ENCODE data around the gene PWWP2A.

Gene PWWP2A

DNA sequence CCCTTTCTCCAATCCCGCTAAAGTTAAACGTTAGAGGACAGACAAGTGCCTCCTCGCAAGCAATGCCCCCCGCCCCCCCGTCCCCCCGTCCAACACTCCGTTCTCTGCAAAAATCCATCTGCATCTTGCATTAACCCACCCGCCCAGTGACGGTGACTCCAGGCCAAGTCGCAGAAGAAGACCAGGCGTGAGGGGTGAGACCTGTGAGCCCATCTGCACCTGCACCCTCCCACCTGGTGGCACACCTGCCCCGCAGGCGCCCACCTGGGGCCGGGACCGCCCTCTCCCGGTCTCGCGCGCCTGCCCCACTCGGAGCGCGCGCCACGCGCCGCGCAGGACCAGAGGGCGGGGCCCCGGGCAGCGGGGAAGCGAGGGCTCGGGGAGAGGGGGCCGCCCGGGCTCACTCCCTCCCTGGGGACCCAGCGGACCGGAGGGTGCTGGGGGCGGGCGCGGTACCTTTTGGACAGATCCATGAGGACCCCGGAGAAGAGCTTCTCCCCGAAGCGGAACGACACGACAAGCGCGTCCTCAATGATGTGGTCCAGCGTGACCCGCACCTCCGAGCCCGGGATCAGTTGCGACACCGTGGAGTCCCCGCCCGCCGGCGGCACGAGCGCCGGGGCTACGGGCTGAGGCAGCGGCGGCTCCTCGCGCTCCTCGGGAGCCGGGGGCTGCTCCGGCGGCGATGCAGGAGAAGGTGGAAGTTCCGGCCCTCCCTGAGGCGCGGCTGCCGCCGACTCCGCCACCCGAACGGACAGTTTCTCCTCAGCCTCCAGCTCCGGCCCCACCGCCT is 705 bp downstream of the PWWP2A start:
- no peaks in the 10 kb centered on the region for H3K27me3 ChIP-seq (ENCODE audit: insufficient read depth, low read depth, severe bottlenecking)
- H3K4me3 ChIP-seq (ENCODE audit: low read depth, low read length) = peak overlapping the region; percentile 93
- no peaks in the 10 kb centered on the region for H3K9me3 ChIP-seq (ENCODE audit: severe bottlenecking)
- peak overlapping the region; percentile 91 for H3K27ac ChIP-seq
- H3K36me3 ChIP-seq = peaks cover 40% of the 10 kb centered on the region
- TF ChIP-seq, protein P1, sequence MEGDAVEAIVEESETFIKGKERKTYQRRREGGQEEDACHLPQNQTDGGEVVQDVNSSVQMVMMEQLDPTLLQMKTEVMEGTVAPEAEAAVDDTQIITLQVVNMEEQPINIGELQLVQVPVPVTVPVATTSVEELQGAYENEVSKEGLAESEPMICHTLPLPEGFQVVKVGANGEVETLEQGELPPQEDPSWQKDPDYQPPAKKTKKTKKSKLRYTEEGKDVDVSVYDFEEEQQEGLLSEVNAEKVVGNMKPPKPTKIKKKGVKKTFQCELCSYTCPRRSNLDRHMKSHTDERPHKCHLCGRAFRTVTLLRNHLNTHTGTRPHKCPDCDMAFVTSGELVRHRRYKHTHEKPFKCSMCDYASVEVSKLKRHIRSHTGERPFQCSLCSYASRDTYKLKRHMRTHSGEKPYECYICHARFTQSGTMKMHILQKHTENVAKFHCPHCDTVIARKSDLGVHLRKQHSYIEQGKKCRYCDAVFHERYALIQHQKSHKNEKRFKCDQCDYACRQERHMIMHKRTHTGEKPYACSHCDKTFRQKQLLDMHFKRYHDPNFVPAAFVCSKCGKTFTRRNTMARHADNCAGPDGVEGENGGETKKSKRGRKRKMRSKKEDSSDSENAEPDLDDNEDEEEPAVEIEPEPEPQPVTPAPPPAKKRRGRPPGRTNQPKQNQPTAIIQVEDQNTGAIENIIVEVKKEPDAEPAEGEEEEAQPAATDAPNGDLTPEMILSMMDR (IDR thresholded peaks at IDR 0.05; ENCODE audit: low read depth, low read length) = no peak
- peak; percentile 33 for DNase-seq

- Histone ChIP-seq H3K36me3 (peaks cover 54% of the 10 kb centered on the region), H3K9me3 (ENCODE audit: severe bottlenecking) (no peaks in the 10 kb centered on the region), H3K27me3 (ENCODE audit: insufficient read depth, low read depth, severe bottlenecking) (no peaks in the 10 kb centered on the region), H3K4me3 (ENCODE audit: low read depth, low read length) (no peak overlapping the region), H3K27ac (no peak overlapping the region)
- DNase-seq = no peak
- TF ChIP-seq, protein P1 (IDR thresholded peaks at IDR 0.05; ENCODE audit: low read depth, low read length) = no peak
Measured at GRCh38 chr5:160116991-160117390, 2.3 kb downstream of the PWWP2A start.

DNA sequence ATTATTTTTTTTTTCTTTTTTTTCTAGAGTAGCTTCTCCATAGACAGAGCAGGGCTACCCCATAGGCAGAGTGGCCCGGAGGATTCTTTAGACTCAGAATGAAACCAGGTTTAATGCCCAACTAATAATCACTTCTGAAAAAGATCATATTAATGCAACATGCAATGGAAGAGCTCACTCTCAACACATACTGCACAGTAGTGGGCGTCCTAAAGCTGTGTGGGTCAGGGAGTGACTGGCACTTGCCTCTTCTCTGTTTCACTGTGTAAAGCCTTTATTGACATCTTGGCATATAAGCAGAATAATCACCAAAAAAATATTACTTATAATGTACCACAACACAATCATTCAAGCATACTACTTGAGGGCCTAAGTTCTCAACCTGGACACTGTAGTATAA is 11.1 kb downstream of the PWWP2A start:
- no peaks in the 10 kb centered on the region for H3K9me3 ChIP-seq (ENCODE audit: severe bottlenecking)
- H3K4me3 ChIP-seq (ENCODE audit: low read depth, low read length) = no peak overlapping the region
- no peak for DNase-seq
- peaks cover 21% of the 10 kb centered on the region for H3K36me3 ChIP-seq
- H3K27me3 ChIP-seq (ENCODE audit: insufficient read depth, low read depth, severe bottlenecking) = no peaks in the 10 kb centered on the region
- no peak overlapping the region for H3K27ac ChIP-seq
- TF ChIP-seq, protein P1 (IDR thresholded peaks at IDR 0.05; ENCODE audit: low read depth, low read length) = no peak

DNA sequence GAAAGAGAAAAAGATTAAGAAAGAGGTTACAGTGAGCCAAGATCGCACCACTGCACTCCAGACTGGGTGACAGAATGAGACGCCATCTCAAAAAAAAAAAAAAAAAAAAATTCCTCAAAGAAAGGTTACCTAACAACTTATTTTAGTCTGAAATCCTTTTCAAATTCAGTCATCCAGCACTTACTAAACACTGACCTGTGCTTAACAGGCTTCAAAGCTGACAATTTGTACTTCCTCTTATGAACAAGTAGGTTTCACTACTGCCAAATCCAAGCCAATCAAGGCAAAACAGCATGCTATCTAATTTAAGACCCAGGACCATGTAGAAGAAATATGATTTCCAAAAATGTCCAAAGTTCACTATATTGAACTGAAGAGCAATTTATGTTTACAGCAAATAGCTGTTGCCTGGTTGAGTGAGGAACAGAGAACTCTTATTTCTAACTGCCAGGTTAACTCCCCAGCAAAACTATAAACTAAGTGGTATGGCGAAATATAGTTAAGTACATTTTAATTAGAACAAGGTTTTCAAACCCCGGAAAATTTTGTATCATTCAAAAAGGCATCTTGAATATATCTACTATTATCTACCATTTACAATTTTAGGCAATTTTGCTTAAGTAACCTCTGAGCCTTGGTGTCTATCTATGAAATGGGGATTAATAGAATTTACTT is 13.4 kb downstream of the PWWP2A start:
- Histone ChIP-seq H3K4me3 (ENCODE audit: low read depth, low read length) (no peak overlapping the region), H3K27ac (0 out of 2 replicates have a peak overlapping the region, but pooled peaks have one; percentile 3), H3K9me3 (ENCODE audit: severe bottlenecking) (no peaks in the 10 kb centered on the region), H3K27me3 (ENCODE audit: insufficient read depth, low read depth, severe bottlenecking) (no peaks in the 10 kb centered on the region), H3K36me3 (peaks cover 5% of the 10 kb centered on the region)
- TF ChIP-seq, protein P1 (IDR thresholded peaks at IDR 0.05; ENCODE audit: low read depth, low read length) = no peak
- no peak for DNase-seq

- no peaks in the 10 kb centered on the region for H3K9me3 ChIP-seq (ENCODE audit: severe bottlenecking)
- H3K36me3 ChIP-seq = peaks cover 14% of the 10 kb centered on the region
- no peaks in the 10 kb centered on the region for H3K27me3 ChIP-seq (ENCODE audit: insufficient read depth, low read depth, severe bottlenecking)
- no peak overlapping the region for H3K27ac ChIP-seq
- TF ChIP-seq, protein P1 (IDR thresholded peaks at IDR 0.05; ENCODE audit: low read depth, low read length) = no peak
- DNase-seq = no peak
- H3K4me3 ChIP-seq (ENCODE audit: low read depth, low read length) = no peak overlapping the region
Measured at GRCh38 chr5:160097991-160098390, 21.3 kb downstream of the PWWP2A start.
